RWPE2 (cell line): Measurements from ENCODE around the gene C1QTNF6.

Experiments
- ATAC-seq: fragments of 200-7000 bp; cut with Tn5 transposase; 3 replicates; pipeline ENCODE4 v1.9.1; 2021; ENCODE audit warnings: low read depth
- DNase-seq: peaks from one replicate; pipeline ENCODE4 v3.0.0-alpha.2; 2020; ENCODE audit warnings: low spot score
- H3K27ac ChIP-seq: fragments of 450-650 bp; 2 replicates; pipeline ENCODE4 v1.5.1; 2017; ENCODE audit warnings: mild to moderate bottlenecking; ENCODE audit not compliant: poor library complexity, severe bottlenecking
- H3K27me3 ChIP-seq: fragments of 250-450 bp; sonication (Bioruptor Pico); 2 replicates; pipeline ENCODE4 v1.5.1; 2021; ENCODE audit warnings: mild to moderate bottlenecking, moderate library complexity; ENCODE audit not compliant: insufficient read depth, poor library complexity, severe bottlenecking
- H3K36me3 ChIP-seq: fragments of 250-450 bp; sonication (Bioruptor Pico); 2 replicates; pipeline ENCODE4 v1.5.1; 2020; ENCODE audit warnings: low read depth, mild to moderate bottlenecking, moderate library complexity
- H3K4me1 ChIP-seq: fragments of 250-450 bp; sonication (Bioruptor Pico); 2 replicates; pipeline ENCODE4 v1.5.1; 2021; ENCODE audit warnings: mild to moderate bottlenecking, moderate library complexity; ENCODE audit not compliant: insufficient read depth, poor library complexity, severe bottlenecking
- H3K4me3 ChIP-seq: fragments of 250-450 bp; sonication (Bioruptor Pico); 2 replicates; pipeline ENCODE4 v1.5.1; 2021; ENCODE audit warnings: mild to moderate bottlenecking, moderate library complexity; ENCODE audit not compliant: severe bottlenecking
- H3K9me3 ChIP-seq: fragments of 250-450 bp; sonication (Bioruptor Pico); 2 replicates; pipeline ENCODE4 v1.5.1; 2021; ENCODE audit warnings: mild to moderate bottlenecking, moderate library complexity; ENCODE audit not compliant: severe bottlenecking
- CTCF ChIP-seq: fragments of 450-650 bp; IDR thresholded peaks from one replicate; pipeline ENCODE4 v1.5.1; 2017; ENCODE audit warnings: mild to moderate bottlenecking, moderate library complexity; ENCODE audit not compliant: poor library complexity, severe bottlenecking

Gene C1QTNF6

GRCh38 chr22:37194750-37195149 lies 6.7 kb upstream of the C1QTNF6 start:
- Histone ChIP-seq H3K9me3 (no peaks in the 10 kb centered on the region), H3K36me3 (no peaks in the 10 kb centered on the region), H3K4me3 (no peak overlapping the region), H3K27me3 (no peaks in the 10 kb centered on the region), H3K27ac (no peak overlapping the region), H3K4me1 (peaks cover 40% of the 10 kb centered on the region)
- no peak for DNase-seq
- no peak for TF ChIP-seq CTCF
- no peak for ATAC-seq

- no peak for ATAC-seq
- H3K9me3 ChIP-seq: no peaks in the 10 kb centered on the region
- H3K27ac ChIP-seq: no peak overlapping the region
- no peaks in the 10 kb centered on the region for H3K36me3 ChIP-seq
- peaks cover 48% of the 10 kb centered on the region for H3K4me1 ChIP-seq
- no peak for TF ChIP-seq CTCF
- no peak overlapping the region for H3K4me3 ChIP-seq
- peak; percentile 6 for DNase-seq
- H3K27me3 ChIP-seq: no peaks in the 10 kb centered on the region
These were observed 5.7 kb upstream of the C1QTNF6 start for GRCh38 chr22:37193629-37194191.

GRCh38 chr22:37192741-37193140 lies 4.7 kb upstream of the C1QTNF6 start:
- DNase-seq (no peak), ATAC-seq (no peak)
- H3K27ac ChIP-seq: no peak overlapping the region
- H3K4me1 ChIP-seq: peaks cover 51% of the 10 kb centered on the region
- TF ChIP-seq CTCF: no peak
- H3K27me3 ChIP-seq: no peaks in the 10 kb centered on the region
- H3K36me3 ChIP-seq: no peaks in the 10 kb centered on the region
- H3K4me3 ChIP-seq: no peak overlapping the region
- no peaks in the 10 kb centered on the region for H3K9me3 ChIP-seq

- Histone ChIP-seq H3K27ac (no peak overlapping the region), H3K36me3 (no peaks in the 10 kb centered on the region), H3K4me3 (no peak overlapping the region), H3K4me1 (peaks cover 51% of the 10 kb centered on the region), H3K27me3 (no peaks in the 10 kb centered on the region), H3K9me3 (no peaks in the 10 kb centered on the region)
- DNase-seq: no peak
- TF ChIP-seq CTCF: no peak
- ATAC-seq: no peak
These were observed 4.2 kb upstream of the C1QTNF6 start for GRCh38 chr22:37192204-37192603.

- Histone ChIP-seq H3K27me3 (no peaks in the 10 kb centered on the region), H3K27ac (peak overlapping the region; percentile 92), H3K36me3 (no peaks in the 10 kb centered on the region), H3K4me1 (peaks cover 42% of the 10 kb centered on the region), H3K9me3 (no peaks in the 10 kb centered on the region), H3K4me3 (no peak overlapping the region)
- peak; percentile 7 for DNase-seq
- no peak for ATAC-seq
- no peak for TF ChIP-seq CTCF
These were observed 2.3 kb upstream of the C1QTNF6 start for GRCh38 chr22:37190262-37190780.
